H9 (cell line): Measurements from ENCODE around the gene SURF4. TPM values are rescaled to one million over a fixed set of nuclear protein-coding genes. Genes with fewer than 3 reads are reported as not detected.

Experiments
- DNase-seq: peaks from one replicate; pipeline ENCODE4 v3.0.0-alpha.2; 2017
- H2AFZ ChIP-seq: one replicate; pipeline ENCODE4 v1.6.1; 2013; ENCODE audit warnings: mild to moderate bottlenecking, low read length, control low read depth, moderate library complexity
- H2AK5ac ChIP-seq: 2 replicates; pipeline ENCODE4 v1.6.1; 2013; ENCODE audit warnings: low read length, control low read depth, mixed read lengths; ENCODE audit not compliant: insufficient read length
- H2BK120ac ChIP-seq: one replicate; pipeline ENCODE4 v1.6.1; 2013; ENCODE audit warnings: low read depth, mild to moderate bottlenecking, low read length, control low read depth, inconsistent platforms; ENCODE audit not compliant: poor library complexity, severe bottlenecking
- H2BK12ac ChIP-seq: 2 replicates; pipeline ENCODE4 v1.6.1; 2013; ENCODE audit warnings: low read length, control low read depth, mixed read lengths, low read depth; ENCODE audit not compliant: insufficient read length
- H2BK15ac ChIP-seq: 2 replicates; pipeline ENCODE4 v1.6.1; 2013; ENCODE audit warnings: low read depth, low read length, control low read depth
- H2BK20ac ChIP-seq: one replicate; pipeline ENCODE4 v1.6.1; 2013; ENCODE audit warnings: low read depth, mild to moderate bottlenecking, low read length, control low read depth, inconsistent platforms; ENCODE audit not compliant: poor library complexity, severe bottlenecking
- H2BK5ac ChIP-seq: 2 replicates; pipeline ENCODE4 v1.6.1; 2013; ENCODE audit warnings: low read length, control low read depth, mixed read lengths; ENCODE audit not compliant: insufficient read length
- H3K14ac ChIP-seq: 2 replicates; pipeline ENCODE4 v1.6.1; 2013; ENCODE audit warnings: low read length, control low read depth; ENCODE audit not compliant: insufficient read depth
- H3K18ac ChIP-seq: 2 replicates; pipeline ENCODE4 v1.6.1; 2013; ENCODE audit warnings: low read depth, mild to moderate bottlenecking, mixed read lengths, low read length, control low read depth; ENCODE audit not compliant: insufficient read length
- H3K23ac ChIP-seq: 2 replicates; pipeline ENCODE4 v1.6.1; 2013; ENCODE audit warnings: low read length, control low read depth, mixed read lengths, low read depth; ENCODE audit not compliant: insufficient read length
- H3K23me2 ChIP-seq: 2 replicates; pipeline ENCODE4 v1.6.1; 2013; ENCODE audit warnings: low read depth, mild to moderate bottlenecking, mixed read lengths, low read length, control low read depth; ENCODE audit not compliant: insufficient read length, poor library complexity, severe bottlenecking
- H3K27ac ChIP-seq: 2 replicates; pipeline ENCODE4 v1.5.1; 2013; ENCODE audit warnings: low read length, control low read depth, mixed read lengths, low read depth; ENCODE audit not compliant: insufficient read length
- H3K27me3 ChIP-seq: 2 replicates; pipeline ENCODE4 v1.6.1; 2013; ENCODE audit warnings: low read length, control low read depth, inconsistent platforms; ENCODE audit not compliant: insufficient read depth
- H3K4ac ChIP-seq: 2 replicates; pipeline ENCODE4 v1.6.1; 2013; ENCODE audit warnings: low read depth, mild to moderate bottlenecking, control low read depth, inconsistent platforms, low read length, moderate library complexity
- H3K4me1 ChIP-seq: 2 replicates; pipeline ENCODE4 v1.6.1; 2013; ENCODE audit warnings: low read length, control low read depth, inconsistent platforms; ENCODE audit not compliant: insufficient read depth
- H3K4me2 ChIP-seq: 2 replicates; pipeline ENCODE4 v1.6.1; 2013; ENCODE audit warnings: low read length, control low read depth, mixed read lengths; ENCODE audit not compliant: insufficient read length, insufficient read depth
- H3K56ac ChIP-seq: 2 replicates; pipeline ENCODE4 v1.6.1; 2013; ENCODE audit warnings: low read depth, mild to moderate bottlenecking, mixed read lengths, low read length, control low read depth; ENCODE audit not compliant: insufficient read length
- H3K79me1 ChIP-seq: 2 replicates; pipeline ENCODE4 v1.6.1; 2013; ENCODE audit warnings: low read depth, mild to moderate bottlenecking, moderate library complexity, low read length, control low read depth, inconsistent platforms; ENCODE audit not compliant: insufficient read depth, poor library complexity, severe bottlenecking
- H3K79me2 ChIP-seq: 2 replicates; pipeline ENCODE4 v1.6.1; 2013; ENCODE audit warnings: low read length, control low read depth, inconsistent platforms; ENCODE audit not compliant: insufficient read depth
- H3K9ac ChIP-seq: 2 replicates; pipeline ENCODE4 v1.6.1; 2013; ENCODE audit warnings: low read length, control low read depth, mixed read lengths; ENCODE audit not compliant: insufficient read length; ENCODE audit errors: extremely low read depth
- H3K9me3 ChIP-seq: one replicate; pipeline ENCODE4 v1.6.1; 2013; ENCODE audit warnings: low read depth, low read length, inconsistent platforms; ENCODE audit not compliant: control insufficient read depth
- H3T11ph ChIP-seq: one replicate; pipeline ENCODE4 v1.6.1; 2013; ENCODE audit warnings: mild to moderate bottlenecking, low read length, control low read depth, inconsistent platforms
- H4K20me1 ChIP-seq: one replicate; pipeline ENCODE4 v1.6.1; 2013; ENCODE audit not compliant: control insufficient read depth, insufficient read length, insufficient read depth
- H4K5ac ChIP-seq: 2 replicates; pipeline ENCODE4 v1.6.1; 2013; ENCODE audit warnings: low read depth, mild to moderate bottlenecking, mixed read lengths, low read length, control low read depth; ENCODE audit not compliant: insufficient read length
- H4K8ac ChIP-seq: replicated peaks from 2 replicates; pipeline ENCODE4 v1.6.1; 2013; ENCODE audit warnings: low read length, control low read depth, mixed read lengths, low read depth; ENCODE audit not compliant: insufficient read length
- H4K91ac ChIP-seq: 2 replicates; pipeline ENCODE4 v1.6.1; 2013; ENCODE audit warnings: low read depth, mild to moderate bottlenecking, moderate library complexity, mixed read lengths, low read length, control low read depth; ENCODE audit not compliant: insufficient read length
- H3K27ac Mint-ChIP-seq, 3 experiments: 2 replicates in 2 of 3; 3 replicates in 1 of 3; pipeline ENCODE4 v1.8.0; 2020 to 2021; ENCODE audit warnings: mixed read lengths in 3 of 3, mild to moderate bottlenecking in 1 of 3, moderate library complexity in 1 of 3
- H3K27me3 Mint-ChIP-seq: 2 replicates; pipeline ENCODE4 v1.8.0; 2021; ENCODE audit warnings: low read depth, mild to moderate bottlenecking, moderate library complexity, mixed read lengths
- H3K36me3 Mint-ChIP-seq, 3 experiments: 2 replicates in 2 of 3; 3 replicates in 1 of 3; pipeline ENCODE4 v1.8.0; 2020 to 2021; ENCODE audit warnings: low read depth in 3 of 3, mixed read lengths in 3 of 3; ENCODE audit not compliant: insufficient read depth in 1 of 3
- H3K4me1 Mint-ChIP-seq, 2 experiments: 2 replicates each; pipeline ENCODE4 v1.8.0; 2020; ENCODE audit warnings: mixed read lengths in 2 of 2
- H3K4me3 Mint-ChIP-seq, 2 experiments: 2 replicates in 1 of 2; 3 replicates in 1 of 2; pipeline ENCODE4 v1.8.0; 2020 to 2021; ENCODE audit warnings: mild to moderate bottlenecking in 2 of 2, mixed read lengths in 2 of 2, moderate library complexity in 1 of 2
- H3K9me3 Mint-ChIP-seq, 2 experiments: 2 replicates in 1 of 2; 3 replicates in 1 of 2; pipeline ENCODE4 v1.8.0; 2020; ENCODE audit warnings: mild to moderate bottlenecking in 2 of 2, mixed read lengths in 2 of 2, moderate library complexity in 1 of 2
- WGBS: extraction: QIAGEN DNeasy Blood & Tissue Kit; methylation state at CpG from one replicate; pipeline ENCODE4 v1.1.7; 2013; ENCODE audit warnings: missing lambda C conversion rate, low lambda C conversion rate, mixed read lengths; ENCODE audit not compliant: insufficient read length; ENCODE audit errors: extremely low coverage; 5-methylcytosine and 5-hydroxymethylcytosine counted together
- total RNA-seq: library from RNA; stranded (reverse); gene quantifications from 2 replicates; pipeline ENCODE4 v1.2.1, GENCODE V29; 2021
- TF ChIP-seq, protein P1 (sequence below): fragments of 200-600 bp; sonication (generic); conservative IDR thresholded peaks from 3 replicates; pipeline ENCODE4 v1.8.0; 2021; ENCODE audit warnings: antibody characterized with exemption, mild to moderate bottlenecking

SURF4 gene
- total RNA-seq, 1 experiment from 2014 or later: 146 TPM

DNA sequence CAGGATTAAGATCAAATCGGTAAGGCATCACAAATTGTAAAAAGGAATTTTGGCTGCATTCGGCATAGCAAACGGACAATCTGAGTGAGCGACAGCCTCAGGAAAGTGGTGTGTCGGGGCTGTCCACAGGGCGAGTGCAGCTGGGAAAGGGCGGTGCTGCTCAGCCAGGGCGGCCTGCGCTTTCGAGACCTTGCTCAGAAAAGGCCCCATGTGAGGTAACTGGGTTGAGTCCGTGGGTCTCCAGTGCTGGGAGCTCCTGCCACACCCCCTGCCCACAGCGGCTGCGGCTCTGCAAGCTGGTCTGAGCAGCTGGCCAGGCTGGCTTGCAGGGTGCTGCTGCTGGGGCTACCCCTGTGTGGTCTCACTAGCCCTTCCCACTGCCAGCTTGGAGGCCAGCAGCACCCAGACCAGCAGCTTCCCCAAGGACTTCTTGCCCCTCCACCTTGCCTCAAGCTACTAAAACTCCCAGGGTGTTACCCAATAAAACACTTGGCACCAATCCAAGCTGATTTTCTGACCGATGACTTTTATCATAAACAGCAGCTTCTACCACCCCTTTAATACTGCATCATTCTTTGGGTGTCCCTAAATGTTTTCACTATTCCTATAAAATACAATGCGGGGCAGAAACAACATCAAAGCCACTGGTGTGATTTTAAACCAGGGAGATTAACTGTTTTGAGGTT, 13.4 kb downstream of the SURF4 start:
- Mint-ChIP-seq H3K36me3 (peaks cover 31 to 94% (median 89%) of the 10 kb centered on the region in 3 experiments; a peak in 6 of 7 replicates), H3K4me1 (peaks cover 4 to 5% of the 10 kb centered on the region in 2 experiments; a peak in 3 of 4 replicates), H3K27me3 (no peaks in the 10 kb centered on the region; the same call in 1 of the 2 replicates), H3K27ac (peak overlapping the region in 1 of 3 experiments; percentile 60; a peak in 3 of 7 replicates), H3K9me3 (no peaks in the 10 kb centered on the region), H3K4me3 (no peak overlapping the region)
- H4K20me1 ChIP-seq: no peaks in the 10 kb centered on the region
- no peak overlapping the region for H2AK5ac ChIP-seq
- no peak overlapping the region for H3T11ph ChIP-seq
- TF ChIP-seq, protein P1, sequence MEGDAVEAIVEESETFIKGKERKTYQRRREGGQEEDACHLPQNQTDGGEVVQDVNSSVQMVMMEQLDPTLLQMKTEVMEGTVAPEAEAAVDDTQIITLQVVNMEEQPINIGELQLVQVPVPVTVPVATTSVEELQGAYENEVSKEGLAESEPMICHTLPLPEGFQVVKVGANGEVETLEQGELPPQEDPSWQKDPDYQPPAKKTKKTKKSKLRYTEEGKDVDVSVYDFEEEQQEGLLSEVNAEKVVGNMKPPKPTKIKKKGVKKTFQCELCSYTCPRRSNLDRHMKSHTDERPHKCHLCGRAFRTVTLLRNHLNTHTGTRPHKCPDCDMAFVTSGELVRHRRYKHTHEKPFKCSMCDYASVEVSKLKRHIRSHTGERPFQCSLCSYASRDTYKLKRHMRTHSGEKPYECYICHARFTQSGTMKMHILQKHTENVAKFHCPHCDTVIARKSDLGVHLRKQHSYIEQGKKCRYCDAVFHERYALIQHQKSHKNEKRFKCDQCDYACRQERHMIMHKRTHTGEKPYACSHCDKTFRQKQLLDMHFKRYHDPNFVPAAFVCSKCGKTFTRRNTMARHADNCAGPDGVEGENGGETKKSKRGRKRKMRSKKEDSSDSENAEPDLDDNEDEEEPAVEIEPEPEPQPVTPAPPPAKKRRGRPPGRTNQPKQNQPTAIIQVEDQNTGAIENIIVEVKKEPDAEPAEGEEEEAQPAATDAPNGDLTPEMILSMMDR: no peak
- H3K4ac ChIP-seq: no peak overlapping the region
- H3K9ac ChIP-seq: no peak overlapping the region
- no peak overlapping the region for H4K8ac ChIP-seq
- no peak overlapping the region for H2BK5ac ChIP-seq
- no CpG with 5 or more reads among the region's 15 CpGs for WGBS
- no peaks in the 10 kb centered on the region for H3K27me3 ChIP-seq
- H3K14ac ChIP-seq: no peak overlapping the region
- no peak overlapping the region for H2BK20ac ChIP-seq
- H2AFZ ChIP-seq: no peak overlapping the region
- H3K27ac ChIP-seq: no peak overlapping the region
- DNase-seq: no peak
- no peak overlapping the region for H2BK15ac ChIP-seq
- no peak overlapping the region for H3K23ac ChIP-seq
- H2BK120ac ChIP-seq: no peak overlapping the region
- no peaks in the 10 kb centered on the region for H3K9me3 ChIP-seq
- H3K79me2 ChIP-seq: peaks cover 1% of the 10 kb centered on the region; the same call in 1 of the 2 replicates
- peaks cover 7% of the 10 kb centered on the region for H3K79me1 ChIP-seq
- H3K18ac ChIP-seq: no peak overlapping the region
- no peak overlapping the region for H4K5ac ChIP-seq
- H3K56ac ChIP-seq: no peak overlapping the region
- no peak overlapping the region for H4K91ac ChIP-seq
- peaks cover under 1% of the 10 kb centered on the region for H3K23me2 ChIP-seq
- H3K4me2 ChIP-seq: no peak overlapping the region
- H3K4me1 ChIP-seq: no peaks in the 10 kb centered on the region
- no peak overlapping the region for H2BK12ac ChIP-seq
